Measurements from ENCODE around the gene TACSTD2. TPM values are rescaled to one million over a fixed set of nuclear protein-coding genes. Genes with fewer than 3 reads are reported as not detected.

Gene TACSTD2
- not detected in 5 replicates for total RNA-seq (2022; extraction: Qiagen RNA extraction; ENCODE audit: low read depth)

DNA sequence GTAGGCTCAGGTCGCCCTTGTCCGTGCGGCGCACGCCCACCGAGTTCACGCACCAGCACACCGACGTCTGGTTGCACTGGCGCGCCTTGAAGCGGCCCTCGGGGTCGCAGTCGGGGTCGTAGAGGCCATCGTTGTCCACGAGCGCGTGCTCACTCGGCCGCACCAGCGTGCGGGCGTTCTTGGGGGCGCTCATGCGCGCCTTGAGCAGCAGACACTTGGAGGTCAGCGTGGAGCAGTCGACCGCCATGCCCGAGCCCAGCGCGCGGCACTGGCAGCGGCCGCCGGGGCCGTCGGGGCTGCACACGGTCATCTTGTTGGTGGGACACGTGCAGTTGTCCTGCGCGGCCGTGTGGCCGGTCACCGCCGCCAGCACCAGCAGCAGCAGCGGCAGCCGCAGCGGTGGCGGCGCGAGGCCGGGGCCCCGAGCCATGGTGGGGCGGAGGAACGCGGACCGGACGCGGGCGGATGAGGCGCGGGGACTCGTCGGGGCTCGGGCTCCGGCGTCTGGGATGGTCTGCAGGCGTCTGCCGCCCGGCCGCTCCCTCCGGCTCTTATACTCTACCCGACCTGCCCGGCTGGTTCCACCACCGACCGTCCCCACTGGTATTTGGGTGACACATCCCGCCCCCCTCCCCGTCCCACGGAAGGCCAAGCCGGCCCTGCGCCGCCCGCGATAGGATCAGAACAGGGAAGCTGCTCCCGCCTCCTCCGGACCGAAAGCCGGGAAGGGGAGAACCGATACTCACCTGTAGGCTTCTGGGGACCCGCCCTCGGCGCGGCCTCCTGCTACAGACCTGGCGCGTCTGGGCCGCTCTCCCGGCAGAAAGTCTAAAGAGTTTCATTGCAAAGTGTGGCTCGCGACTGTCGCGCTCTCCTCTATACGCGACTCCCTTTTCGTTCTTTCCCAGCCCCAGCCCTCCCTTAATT is at the start of gene TACSTD2:
TSS of gene TACSTD2 (minus strand) at position 526 of the 927 bp plus-strand sequence. CDS start at position 430, 96 bp downstream.

GRCh38 chr1:58546520-58547308 is 30.3 kb downstream of the TACSTD2 start, which contains the start of gene OMA1:
Gene OMA1, minus strand, starts transcription at chr1:58546726. Its CDS starts 7,432 bp downstream, at chr1:58539294.

Other genes with a start within 250 kb of the TACSTD2 start
- gene OMA1, start 30.5 kb downstream of the TACSTD2 start, total RNA-seq (2022; extraction: Qiagen RNA extraction; ENCODE audit: low read depth), result 4.8 to 6.6 TPM (median 6.2 TPM) in 5 replicates
- 4.3 to 7.0 TPM (median 5.6 TPM) in 5 replicates for gene MYSM1, start 122.8 kb upstream of the TACSTD2 start, total RNA-seq (2022; extraction: Qiagen RNA extraction; ENCODE audit: low read depth)
- 41.4 to 48.2 TPM (median 44.8 TPM) in 5 replicates for gene JUN, start 206.8 kb upstream of the TACSTD2 start, total RNA-seq (2022; extraction: Qiagen RNA extraction; ENCODE audit: low read depth)